Hindlimb muscle (tissue), 1 donor: ENCODE measurements around the gene BMI1. TPM values are rescaled to one million over a fixed set of nuclear protein-coding genes. Genes with fewer than 3 reads are reported as not detected.

Experiments
- DNase-seq: peaks from one replicate; pipeline ENCODE4 v3.0.0-alpha.2; 2013
- polyA plus RNA-seq: library from polyadenylated mRNA; unstranded; fragments of 120-200 nt; gene quantifications from one replicate; pipeline ENCODE4 v1.2.1, GENCODE V29; 2013; ENCODE audit not compliant: insufficient read length

BMI1 gene
- polyA plus RNA-seq, 1 donor, result 47.9 TPM

- no peak for DNase-seq
Observed at GRCh38 chr10:22368981-22369380, 48.1 kb downstream of the BMI1 start.

GRCh38 chr10:22369434-22370072 is 48.7 kb downstream of the BMI1 start:
- no peak for DNase-seq

- no peak for DNase-seq
Observed at GRCh38 chr10:22370320-22370719, 49.4 kb downstream of the BMI1 start.

GRCh38 chr10:22372298-22372697 is 51.4 kb downstream of the BMI1 start:
- DNase-seq, result no peak

- DNase-seq, result no peak
Observed at GRCh38 chr10:22372917-22373316, 52.0 kb downstream of the BMI1 start.

- no peak for DNase-seq
Observed at GRCh38 chr10:22374489-22375126, 53.7 kb downstream of the BMI1 start.

- DNase-seq, result no peak
Observed at GRCh38 chr10:22379059-22379458, 58.2 kb downstream of the BMI1 start.

Other genes starting within 250 kb of the BMI1 start
- gene EBLN1, start 103.1 kb upstream of the BMI1 start, polyA plus RNA-seq, result not detected
- gene COMMD3, start 4.7 kb upstream of the BMI1 start, polyA plus RNA-seq, result 63.6 TPM
- 6.5 TPM for gene SPAG6, start 24.4 kb downstream of the BMI1 start, polyA plus RNA-seq